Right cardiac atrium (tissue), 5 donors: Measurements from ENCODE around the gene SMIM35. TPM values are rescaled to one million over a fixed set of nuclear protein-coding genes. Genes with fewer than 3 reads are reported as not detected.

Experiments used
- ATAC-seq, 2 donors: fragments of 200-7000 bp; cut with Tn5 transposase; one replicate each; pipeline versions ENCODE4 v1.8.0 to v1.9.1; 2020; ENCODE audit warnings: moderate library complexity in 2 of 2, mild to moderate bottlenecking in 1 of 2
- DNase-seq, 3 donors: peaks; one replicate each; pipeline ENCODE4 v3.0.0-alpha.2; 2020
- H3K27ac ChIP-seq: one replicate; pipeline ENCODE4 v1.5.1; 2013; ENCODE audit warnings: mild to moderate bottlenecking, low read length, control low read depth, moderate library complexity
- H3K27me3 ChIP-seq: one replicate; pipeline ENCODE4 v1.6.1; 2013; ENCODE audit not compliant: control insufficient read depth, insufficient read depth
- H3K4me1 ChIP-seq: one replicate; pipeline ENCODE4 v1.6.1; 2013; ENCODE audit warnings: low read length; ENCODE audit not compliant: control insufficient read depth, insufficient read depth
- H3K4me3 ChIP-seq: one replicate; pipeline ENCODE4 v1.5.1; 2013; ENCODE audit warnings: low read length, control low read depth
- H3K9me3 ChIP-seq: one replicate; pipeline ENCODE4 v1.6.1; 2013; ENCODE audit warnings: low read length; ENCODE audit not compliant: control insufficient read depth
- WGBS: extraction: QIAGEN DNeasy Blood & Tissue Kit; methylation state at CpG from one replicate; pipeline ENCODE4 v1.1.7; 2013; 5-methylcytosine and 5-hydroxymethylcytosine counted together
- intact Hi-C, 4 donors: fragments of 100-400 bp; cut with DNase I; formaldehyde crosslinking; loops; one replicate each; pipeline versions ENCODE4 v1.11.0 to v1.14.0; 2022 to 2023
- polyA plus RNA-seq: library from polyadenylated mRNA; stranded (reverse); fragments of 200-250 nt; gene quantifications from one replicate; pipeline ENCODE4 v1.2.3, GENCODE V29; 2013
- total RNA-seq, 4 donors: library from RNA; stranded (reverse); fragmentation: NEBNext Ultra II Directional; extraction: Animal tissue kit (Norgen Biotek cat#: 25700); gene quantifications; one replicate each; pipeline ENCODE4 v1.2.1, GENCODE V29; 2021
- donor health status: healthy with polysubstance abuse.
- donor health status: DM: no; HTN: yes; CAD: no.
- donor health status: DM: no; HTN: no; CAD: no.
- donor health status: DM: no; HTN: yes; CAD: no; lungs with severe emphysema.
- donor health status: DM: yes; HTN: yes; CAD: no.

SMIM35 gene
- total and polyA plus RNA-seq, 5 donors = not detected

DNA sequence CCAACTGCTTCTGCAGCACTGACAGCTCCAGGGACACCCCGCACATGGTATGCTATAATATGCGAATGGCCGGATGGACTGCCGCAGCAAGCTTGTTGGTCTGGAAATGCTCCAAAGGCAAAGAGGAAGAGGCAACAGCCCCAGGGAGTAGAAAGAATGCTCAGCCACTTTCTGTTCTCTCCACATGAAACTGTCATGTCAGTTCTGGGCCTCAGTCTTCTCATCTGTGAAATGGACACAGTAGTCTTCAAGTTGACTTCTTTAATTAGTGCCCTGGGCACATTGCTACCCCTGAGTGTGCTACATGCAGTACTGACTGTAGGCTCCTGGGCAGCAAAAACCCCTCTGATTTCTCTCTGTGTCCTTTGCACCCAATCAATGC is 80.6 kb downstream of the SMIM35 start:
- Histone ChIP-seq H3K4me1 (no peaks in the 10 kb centered on the region), H3K4me3 (no peak overlapping the region), H3K27me3 (no peaks in the 10 kb centered on the region), H3K9me3 (no peaks in the 10 kb centered on the region), H3K27ac (no peak overlapping the region)
- DNase-seq (no peak), ATAC-seq (no peak)
- intact Hi-C loops = no loop called here
- 73% methylated on average over 4 of the region's 4 CpGs for WGBS

DNA sequence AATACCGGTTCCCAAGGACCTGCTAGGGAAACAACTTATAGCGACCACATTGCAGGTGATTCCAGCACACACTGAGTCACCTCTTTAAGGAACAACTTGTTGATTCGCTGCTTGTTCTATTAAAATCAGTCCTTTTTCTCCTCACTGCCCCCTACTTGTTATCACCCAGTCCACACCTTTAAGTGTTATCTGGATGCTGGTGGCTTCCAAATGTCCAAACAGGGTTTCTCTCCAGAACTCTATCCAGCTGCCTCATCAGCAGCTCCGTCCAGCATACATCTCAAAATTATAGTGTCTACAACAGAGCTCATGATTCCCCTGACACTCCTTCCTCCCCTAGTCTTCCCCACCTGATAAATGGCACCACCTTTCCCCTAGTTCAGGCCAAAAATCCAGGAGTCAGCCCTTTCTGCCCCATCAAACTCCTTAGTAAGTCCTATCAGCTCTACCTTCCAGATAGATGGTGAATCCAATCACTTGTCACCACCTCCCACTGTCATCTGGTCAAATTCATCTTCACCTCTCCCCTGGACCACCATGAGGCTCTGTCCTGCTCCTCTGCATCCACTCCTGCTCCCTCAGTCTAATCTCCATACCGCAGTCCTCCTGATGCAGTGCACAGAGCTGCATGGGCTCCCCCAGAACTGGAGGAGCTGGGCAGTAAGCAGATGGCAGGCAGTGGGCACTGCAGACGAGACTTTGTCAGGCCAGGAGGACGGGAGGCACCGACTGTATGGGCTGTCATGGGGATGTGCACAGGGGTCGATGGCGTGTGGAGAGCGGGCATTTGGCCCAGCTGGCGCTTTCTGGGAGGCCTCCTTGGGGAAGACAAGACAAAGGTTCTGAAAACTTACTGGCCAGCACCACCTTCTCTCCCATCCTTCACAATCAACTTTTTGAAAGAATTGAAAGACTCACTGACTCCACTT is 81.3 kb downstream of the SMIM35 start:
- H3K4me3 ChIP-seq = no peak overlapping the region
- no peak for ATAC-seq
- 74% methylated on average over 12 of the region's 12 CpGs for WGBS
- no peak for DNase-seq
- H3K27ac ChIP-seq = no peak overlapping the region
- H3K4me1 ChIP-seq = no peaks in the 10 kb centered on the region
- no peaks in the 10 kb centered on the region for H3K9me3 ChIP-seq
- H3K27me3 ChIP-seq = no peaks in the 10 kb centered on the region
- intact Hi-C loops = no loop called here

DNA sequence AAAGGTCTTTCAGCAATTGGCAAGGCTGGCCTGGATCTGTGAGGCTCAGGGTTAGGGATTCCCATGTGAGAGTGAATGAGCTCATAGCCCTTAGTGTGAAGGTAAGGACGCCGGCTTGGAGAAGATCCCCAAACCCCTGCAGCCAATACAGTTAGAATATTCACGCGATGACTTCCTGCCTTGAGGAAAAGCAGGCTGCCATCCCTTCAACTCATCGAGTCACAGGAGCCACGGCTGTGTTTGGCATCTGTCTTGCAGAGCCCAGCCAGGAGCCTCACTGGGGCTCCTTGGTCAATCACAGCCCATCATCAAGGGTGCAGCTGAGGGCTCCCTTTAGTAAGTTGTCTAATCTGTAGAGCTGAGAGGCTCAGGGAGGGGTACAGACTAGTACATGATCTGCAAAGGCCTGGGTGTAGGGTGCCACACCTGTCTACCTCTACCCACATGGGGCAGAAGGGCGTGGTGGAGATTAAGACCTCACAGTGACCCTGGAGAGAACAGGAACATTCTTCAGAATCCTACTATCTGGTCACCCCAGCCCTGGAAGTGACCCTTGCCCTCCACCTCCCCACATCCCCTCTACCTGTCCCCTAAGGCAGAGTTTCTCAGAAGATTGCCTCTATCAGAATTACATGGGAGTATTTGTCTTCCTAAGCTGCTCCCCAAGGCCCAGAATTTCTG is 82.1 kb downstream of the SMIM35 start:
- Histone ChIP-seq H3K27me3 (no peaks in the 10 kb centered on the region), H3K9me3 (no peaks in the 10 kb centered on the region), H3K4me1 (no peaks in the 10 kb centered on the region), H3K27ac (no peak overlapping the region), H3K4me3 (no peak overlapping the region)
- intact Hi-C loops = no loop called here
- 83% methylated on average over 7 of the region's 7 CpGs for WGBS
- ATAC-seq = no peak
- DNase-seq = no peak

DNA sequence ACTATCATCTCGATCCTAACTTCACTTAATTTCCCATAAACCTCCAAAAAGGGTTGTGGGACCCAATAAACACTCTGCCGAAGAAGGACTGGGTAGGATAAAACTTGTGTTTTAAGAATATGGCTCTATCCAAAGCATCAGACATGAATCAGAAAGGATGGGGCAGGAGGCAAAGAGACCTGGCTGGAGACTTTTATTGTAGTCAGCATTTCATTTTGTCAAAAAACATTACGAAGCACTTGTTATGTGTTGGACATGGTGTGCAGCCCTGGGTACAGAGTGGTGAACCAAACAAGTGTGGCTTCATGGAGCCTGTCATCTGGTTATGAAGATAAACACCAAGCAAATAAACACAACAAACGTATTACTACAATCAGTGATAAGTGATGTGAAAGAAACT is 83.3 kb downstream of the SMIM35 start:
- DNase-seq (no peak), ATAC-seq (no peak)
- Histone ChIP-seq H3K27ac (no peak overlapping the region), H3K4me1 (no peaks in the 10 kb centered on the region), H3K27me3 (no peaks in the 10 kb centered on the region), H3K9me3 (no peaks in the 10 kb centered on the region), H3K4me3 (no peak overlapping the region)
- intact Hi-C loops = no loop called here
- WGBS = 72% methylated on average over 4 of the region's 4 CpGs

DNA sequence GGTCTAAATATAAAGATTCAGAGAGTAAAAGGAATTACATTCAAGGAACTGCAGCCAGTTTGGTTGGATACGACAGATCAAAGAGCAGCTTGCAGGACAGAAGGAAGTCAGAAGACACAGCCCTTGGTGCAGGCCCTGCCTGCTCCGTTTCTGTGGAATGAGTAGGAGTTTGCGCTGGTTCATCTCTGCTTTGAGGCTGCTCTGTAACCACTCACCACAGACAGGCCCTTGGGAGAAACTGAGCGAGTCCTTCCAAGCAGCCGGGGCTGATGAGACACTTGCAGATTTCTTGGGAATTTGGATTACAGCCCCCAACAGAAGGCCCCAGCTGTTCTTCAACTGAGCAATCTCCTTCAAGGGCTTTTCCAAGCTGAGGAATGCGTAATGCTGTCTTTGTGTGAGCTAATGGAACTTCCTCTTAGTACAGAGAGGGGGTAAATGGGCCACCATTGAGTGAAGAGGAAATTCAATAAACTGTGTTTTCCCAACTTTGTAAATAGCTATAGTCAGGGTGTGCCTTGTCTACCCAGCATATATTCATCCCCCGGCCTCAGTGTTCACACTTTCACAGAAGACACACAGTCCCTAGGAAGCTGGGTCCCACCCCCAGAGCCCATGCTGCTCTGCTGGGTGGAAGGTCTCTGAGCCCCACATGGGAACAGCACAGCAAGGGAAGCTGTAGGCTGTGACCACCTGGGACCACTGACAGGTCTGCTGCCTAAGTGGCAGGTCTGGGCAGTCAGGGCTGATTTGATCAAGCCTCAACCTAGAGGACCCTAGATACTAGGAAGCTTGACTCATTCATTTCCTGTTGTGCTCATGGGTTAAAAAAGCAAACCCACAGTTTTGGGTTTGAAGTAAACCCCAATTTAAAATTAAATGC is 84.0 kb downstream of the SMIM35 start:
- 42% methylated on average over 7 of the region's 7 CpGs for WGBS
- intact Hi-C loops = no loop called here
- ATAC-seq (peak; percentile 75 to 84), DNase-seq (peak; percentile 76 to 81 (median 79))
- Histone ChIP-seq H3K27me3 (no peaks in the 10 kb centered on the region), H3K4me1 (no peaks in the 10 kb centered on the region), H3K27ac (peak overlapping the region; percentile 33), H3K9me3 (no peaks in the 10 kb centered on the region), H3K4me3 (no peak overlapping the region)

DNA sequence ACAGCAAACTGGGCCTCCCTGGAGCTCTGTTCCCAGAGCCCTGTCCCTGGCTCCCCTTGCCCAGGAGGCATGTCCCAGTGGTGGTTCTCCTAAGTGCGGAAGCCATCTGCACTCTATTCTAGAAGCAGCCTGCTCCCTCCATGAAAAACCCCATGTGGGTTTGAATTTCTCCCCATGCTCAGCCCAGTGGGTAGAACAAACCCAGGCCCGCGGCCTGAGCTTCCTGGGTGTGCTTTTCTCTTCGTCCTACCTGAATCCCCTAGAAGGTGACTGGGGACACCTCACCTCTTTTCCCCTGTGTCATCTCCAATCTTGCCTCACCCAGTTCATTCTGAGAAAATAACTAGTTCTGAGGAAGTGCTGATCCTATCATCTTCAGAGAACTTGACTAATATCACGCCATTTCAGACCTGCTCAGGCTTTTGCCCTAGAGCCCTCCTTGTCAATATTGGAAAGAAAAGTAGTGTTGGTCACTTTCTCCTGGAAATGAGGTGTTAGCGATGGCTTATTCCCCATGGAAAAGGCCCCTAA is 84.7 kb downstream of the SMIM35 start:
- H3K4me3 ChIP-seq = no peak overlapping the region
- H3K4me1 ChIP-seq = no peaks in the 10 kb centered on the region
- no peaks in the 10 kb centered on the region for H3K27me3 ChIP-seq
- no peaks in the 10 kb centered on the region for H3K9me3 ChIP-seq
- no peak for DNase-seq
- ATAC-seq = no peak
- no peak overlapping the region for H3K27ac ChIP-seq
- intact Hi-C loops = no loop called here
- WGBS = 75% methylated on average over 6 of the region's 6 CpGs

DNA sequence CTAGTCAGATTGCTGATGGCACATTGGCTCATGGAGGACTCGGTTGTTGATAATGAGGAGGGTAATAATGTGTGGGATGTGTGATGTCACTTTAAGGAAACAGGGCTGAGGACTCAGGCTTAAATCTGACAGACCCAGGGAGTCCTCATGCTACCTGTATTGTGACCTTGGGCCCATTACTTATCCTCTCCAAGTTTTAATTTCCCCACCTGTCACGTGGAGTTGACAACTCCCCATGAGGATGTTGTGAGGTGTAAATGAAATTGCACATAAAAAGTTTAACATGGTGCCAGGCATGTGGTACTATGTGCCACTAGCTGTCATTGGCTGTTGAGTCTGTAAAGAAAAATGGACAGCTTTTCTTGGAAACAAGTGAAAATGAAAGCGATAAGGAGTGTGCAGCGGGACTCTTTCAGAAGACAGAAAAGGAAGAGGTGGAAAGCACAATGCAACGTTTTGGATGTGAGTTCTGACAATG is 85.2 kb downstream of the SMIM35 start:
- no peak for DNase-seq
- Histone ChIP-seq H3K4me1 (no peaks in the 10 kb centered on the region), H3K27ac (no peak overlapping the region), H3K9me3 (no peaks in the 10 kb centered on the region), H3K4me3 (no peak overlapping the region), H3K27me3 (no peaks in the 10 kb centered on the region)
- 66% methylated on average over 5 of the region's 5 CpGs for WGBS
- ATAC-seq = no peak
- intact Hi-C loops = no loop called here

DNA sequence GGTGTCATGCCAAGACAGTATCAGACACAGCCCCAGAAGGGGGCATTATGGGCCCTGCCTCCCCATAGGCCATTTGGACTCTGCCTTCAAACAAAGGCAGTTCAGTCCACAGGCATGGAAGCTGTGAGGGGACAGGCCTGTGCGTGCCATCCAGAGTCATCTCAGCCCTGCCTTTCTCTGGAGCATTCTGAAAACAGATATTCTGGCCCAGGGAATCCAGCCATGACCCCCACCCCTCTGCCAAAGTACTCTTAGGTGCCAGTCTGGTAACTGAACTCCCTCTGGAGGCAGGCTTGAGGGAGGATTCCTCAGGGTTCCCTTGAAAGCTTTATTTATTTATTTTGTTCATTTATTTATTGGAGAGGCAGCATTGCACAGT is 85.9 kb downstream of the SMIM35 start:
- intact Hi-C loops = no loop called here
- Histone ChIP-seq H3K9me3 (no peaks in the 10 kb centered on the region), H3K27ac (no peak overlapping the region), H3K27me3 (no peaks in the 10 kb centered on the region), H3K4me1 (no peaks in the 10 kb centered on the region), H3K4me3 (no peak overlapping the region)
- DNase-seq = no peak
- WGBS = 100% methylated on average over 1 of the region's 1 CpG
- no peak for ATAC-seq

DNA sequence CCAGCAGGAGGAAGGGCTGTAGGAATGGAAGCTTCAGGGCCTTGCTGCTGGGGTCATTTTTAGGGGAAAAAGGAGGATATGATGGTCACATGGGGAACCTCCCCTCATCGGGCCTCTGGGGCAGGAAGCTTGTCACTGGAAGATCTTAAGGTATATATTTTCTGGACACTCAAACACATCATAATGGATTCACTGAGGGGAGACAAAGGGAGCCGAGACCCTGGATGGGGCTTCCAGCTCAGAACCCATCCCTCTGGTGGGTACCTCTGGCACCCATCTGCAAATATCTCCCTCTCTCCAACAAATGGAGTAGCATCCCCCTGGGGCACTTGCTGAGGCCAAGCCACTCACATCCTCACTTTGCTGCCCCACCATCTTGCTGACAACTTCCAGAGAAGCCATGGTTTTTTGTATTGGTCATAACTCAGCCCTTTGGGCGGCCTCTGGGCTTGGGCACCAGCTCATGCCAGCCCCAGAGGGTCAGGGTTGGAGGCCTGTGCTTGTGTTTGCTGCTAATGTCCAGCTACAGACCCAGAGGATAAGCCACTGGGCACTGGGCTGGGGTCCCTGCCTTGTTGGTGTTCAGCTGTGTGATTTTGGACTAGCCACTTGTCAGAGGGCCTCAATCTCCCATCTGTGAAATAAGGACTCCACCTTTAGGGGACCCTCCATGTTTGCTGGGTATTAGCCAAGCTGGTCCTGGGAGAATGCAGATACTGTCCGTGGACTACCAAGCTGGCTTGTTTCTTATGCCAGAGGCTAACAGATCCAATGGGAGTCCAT is 86.5 kb downstream of the SMIM35 start:
- WGBS = 89% methylated on average over 4 of the region's 4 CpGs
- no peak for ATAC-seq

DNA sequence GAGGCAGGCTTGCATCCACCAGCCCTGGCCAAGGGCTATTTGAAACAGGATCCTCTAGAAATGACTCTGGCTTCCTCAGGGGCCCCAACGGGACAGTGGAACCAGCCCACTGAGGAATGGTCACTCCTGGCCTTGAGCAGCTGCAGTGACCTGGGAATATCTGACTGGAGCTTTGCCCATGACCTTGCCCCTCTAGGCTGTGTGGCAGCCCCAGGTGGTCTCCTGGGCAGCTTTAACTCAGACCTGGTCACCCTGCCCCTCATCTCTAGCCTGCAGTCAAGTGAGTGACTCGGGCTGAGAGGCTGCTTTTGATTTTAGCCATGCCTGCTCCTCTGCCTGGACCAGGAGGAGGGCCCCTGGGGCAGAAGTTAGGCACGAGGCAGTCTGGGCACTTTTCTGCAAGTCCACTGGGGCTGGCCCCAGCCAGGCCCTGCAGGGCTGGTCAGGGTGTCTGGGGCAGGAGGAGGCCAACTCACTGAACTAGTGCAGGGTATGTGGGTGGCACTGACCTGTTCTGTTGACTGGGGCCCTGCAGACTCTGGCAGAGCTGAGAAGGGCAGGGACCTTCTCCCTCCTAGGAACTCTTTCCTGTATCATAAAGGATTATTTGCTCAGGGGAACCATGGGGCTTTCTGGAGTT is 87.3 kb downstream of the SMIM35 start:
- WGBS = 81% methylated on average over 3 of the region's 3 CpGs
- Histone ChIP-seq H3K9me3 (no peaks in the 10 kb centered on the region), H3K27ac (no peak overlapping the region), H3K4me3 (no peak overlapping the region), H3K4me1 (no peaks in the 10 kb centered on the region), H3K27me3 (no peaks in the 10 kb centered on the region)
- intact Hi-C loops = no loop called here
- DNase-seq (no peak), ATAC-seq (no peak)

More for the DNA sequence above, 86.5 kb downstream of the SMIM35 start:
- Histone ChIP-seq H3K4me3 (no peak overlapping the region), H3K27ac (no peak overlapping the region), H3K9me3 (no peaks in the 10 kb centered on the region), H3K27me3 (no peaks in the 10 kb centered on the region), H3K4me1 (no peaks in the 10 kb centered on the region)
- intact Hi-C loops = no loop called here
- no peak for DNase-seq
